OCI-LY7 (cell line): Measurements from ENCODE around the gene RPRML. TPM values are rescaled to one million over a fixed set of nuclear protein-coding genes. Genes with fewer than 3 reads are reported as not detected.

ENCODE experiments used
- BruUV-seq: library from RNA; stranded (reverse); fragments of 400-500 nt; replicated peaks from 2 replicates; lab custom pipeline; 2021; lab: Mats Ljungman, UMichigan
- CTCF ChIA-PET: fragments of 300-600 bp; sonication (Branson Sonifier 250); formaldehyde crosslinking; loops from one replicate; lab custom pipeline; 2022; ENCODE audit warnings: antibody characterized with exemption; ENCODE audit not compliant: unreplicated experiment; lab: Charles Lee
- POLR2A ChIA-PET: fragments of 300-600 bp; sonication (Branson Sonifier 250); formaldehyde crosslinking; loops from one replicate; lab custom pipeline; 2022; ENCODE audit warnings: antibody characterized with exemption; lab: Charles Lee
- DNase-seq: peaks from one replicate; pipeline ENCODE4 v3.0.0-alpha.2; 2015; ENCODE audit warnings: low spot score
- H2AFZ ChIP-seq: fragments of 200-600 bp; sonication (generic), shearing (Covaris generic); 2 replicates; pipeline ENCODE4 v1.6.1; 2014; ENCODE audit warnings: mild to moderate bottlenecking, antibody characterized with exemption, low read length, moderate library complexity
- H3K27ac ChIP-seq: fragments of 200-600 bp; sonication (generic); 2 replicates; pipeline ENCODE4 v1.5.1; 2014; ENCODE audit warnings: mixed run types, low read depth, mild to moderate bottlenecking, moderate library complexity, low read length, inconsistent platforms; ENCODE audit not compliant: poor library complexity, severe bottlenecking
- H3K36me3 ChIP-seq: fragments of 200-600 bp; sonication (generic); 2 replicates; pipeline ENCODE4 v1.6.1; 2014; ENCODE audit warnings: mild to moderate bottlenecking, antibody characterized with exemption, low read length, moderate library complexity, mixed read lengths; ENCODE audit not compliant: insufficient read depth
- H3K4me1 ChIP-seq: fragments of 200-600 bp; sonication (generic); 2 replicates; pipeline ENCODE4 v1.5.1; 2014; ENCODE audit warnings: mild to moderate bottlenecking, low read length; ENCODE audit not compliant: insufficient read depth, poor library complexity, severe bottlenecking
- H3K4me2 ChIP-seq: fragments of 200-600 bp; sonication (generic); 2 replicates; pipeline ENCODE4 v1.6.1; 2014; ENCODE audit warnings: mild to moderate bottlenecking, low read length
- H3K4me3 ChIP-seq: fragments of 200-600 bp; sonication (generic); 2 replicates; pipeline ENCODE4 v1.5.1; 2014; ENCODE audit warnings: mild to moderate bottlenecking, low read depth, low read length; ENCODE audit not compliant: poor library complexity, severe bottlenecking
- H3K79me2 ChIP-seq: fragments of 200-600 bp; sonication (generic); 2 replicates; pipeline ENCODE4 v1.6.1; 2016; ENCODE audit warnings: low read depth, mild to moderate bottlenecking, low read length, moderate library complexity, mixed read lengths; ENCODE audit not compliant: insufficient read depth
- H3K9me2 ChIP-seq: fragments of 200-600 bp; sonication (generic); 2 replicates; pipeline ENCODE4 v1.6.1; 2016; ENCODE audit warnings: mild to moderate bottlenecking, low read length, mixed read lengths; ENCODE audit not compliant: insufficient read depth
- H3K9me3 ChIP-seq: fragments of 200-600 bp; sonication (generic); 2 replicates; pipeline ENCODE4 v1.6.1; 2014; ENCODE audit warnings: mild to moderate bottlenecking, mixed run types, low read length, mixed read lengths
- H4K20me1 ChIP-seq: fragments of 200-600 bp; sonication (generic); 2 replicates; pipeline ENCODE4 v1.6.1; 2014; ENCODE audit warnings: mild to moderate bottlenecking, antibody characterized with exemption, low read length, moderate library complexity, mixed read lengths; ENCODE audit not compliant: insufficient read depth
- EZH2phosphoT487 ChIP-seq: fragments of 200-600 bp; sonication (generic); IDR thresholded peaks from 2 replicates; pipeline ENCODE4 v1.6.1; 2018; ENCODE audit warnings: low read depth, borderline replicate concordance, mild to moderate bottlenecking, mixed run types, antibody characterized with exemption, low read length, moderate library complexity, mixed read lengths
- intact Hi-C: fragments of 100-400 bp; cut with micrococcal nuclease; formaldehyde crosslinking; loops from one replicate; pipeline ENCODE4 v1.10.0; 2022; ENCODE audit not compliant: unreplicated experiment
- total RNA-seq, 2 experiments: library from RNA; depleted of rRNA in 1 of 2; stranded (reverse); fragments of >200 nt in 1 of 2; shearing (Covaris generic) in 1 of 2; gene quantifications; 2 replicates each; pipeline ENCODE4 v1.2.3, GENCODE V29; 2014 to 2022
- TF ChIP-seq, protein P1 (sequence below): fragments of 200-600 bp; sonication (generic); conservative IDR thresholded peaks from 2 replicates; pipeline ENCODE4 v1.5.1; 2014; ENCODE audit warnings: mild to moderate bottlenecking, antibody characterized with exemption, low read length, moderate library complexity, mixed read lengths

Gene RPRML
- total RNA-seq, 2 experiments from 2014 or later: 1.2 to 8.8 TPM

DNA sequence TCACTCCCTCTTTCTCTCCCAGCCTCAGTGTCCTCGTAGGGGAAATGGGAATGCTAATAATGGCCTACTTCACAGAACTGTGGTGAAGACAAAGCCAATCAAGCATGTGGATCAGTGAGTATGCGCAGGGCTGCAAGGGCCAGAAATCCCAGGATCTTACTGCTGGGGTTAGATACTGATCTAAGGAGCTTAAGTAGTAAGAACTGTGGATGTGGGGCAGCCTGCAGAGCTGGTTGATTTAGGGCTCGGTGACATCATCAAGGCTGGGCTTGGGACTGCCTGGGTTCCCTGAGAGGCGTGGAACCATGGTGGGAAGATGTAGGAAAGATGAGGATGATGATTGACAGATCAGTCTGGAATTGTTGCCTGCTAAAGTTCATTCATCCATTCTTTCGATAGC lies 30.5 kb downstream of the RPRML start:
- H3K36me3 ChIP-seq: no peaks in the 10 kb centered on the region
- no peak for DNase-seq
- TF ChIP-seq, protein P1, sequence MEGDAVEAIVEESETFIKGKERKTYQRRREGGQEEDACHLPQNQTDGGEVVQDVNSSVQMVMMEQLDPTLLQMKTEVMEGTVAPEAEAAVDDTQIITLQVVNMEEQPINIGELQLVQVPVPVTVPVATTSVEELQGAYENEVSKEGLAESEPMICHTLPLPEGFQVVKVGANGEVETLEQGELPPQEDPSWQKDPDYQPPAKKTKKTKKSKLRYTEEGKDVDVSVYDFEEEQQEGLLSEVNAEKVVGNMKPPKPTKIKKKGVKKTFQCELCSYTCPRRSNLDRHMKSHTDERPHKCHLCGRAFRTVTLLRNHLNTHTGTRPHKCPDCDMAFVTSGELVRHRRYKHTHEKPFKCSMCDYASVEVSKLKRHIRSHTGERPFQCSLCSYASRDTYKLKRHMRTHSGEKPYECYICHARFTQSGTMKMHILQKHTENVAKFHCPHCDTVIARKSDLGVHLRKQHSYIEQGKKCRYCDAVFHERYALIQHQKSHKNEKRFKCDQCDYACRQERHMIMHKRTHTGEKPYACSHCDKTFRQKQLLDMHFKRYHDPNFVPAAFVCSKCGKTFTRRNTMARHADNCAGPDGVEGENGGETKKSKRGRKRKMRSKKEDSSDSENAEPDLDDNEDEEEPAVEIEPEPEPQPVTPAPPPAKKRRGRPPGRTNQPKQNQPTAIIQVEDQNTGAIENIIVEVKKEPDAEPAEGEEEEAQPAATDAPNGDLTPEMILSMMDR: no peak
- TF ChIP-seq EZH2phosphoT487: no peak
- H3K9me3 ChIP-seq: no peaks in the 10 kb centered on the region
- ChIA-PET CTCF (no interaction called here), POLR2A (interaction anchor here (1.2 kb wide), 1 partner anchor 11 kb away, joined by 4 read pairs; no protein-coding TSS in a partner anchor)
- BruUV-seq: no TSS peak
- intact Hi-C loops: loop anchor here (10.0 kb wide), 1 partner anchor 276 kb away; no protein-coding TSS in a partner anchor
- no peak overlapping the region for H3K4me3 ChIP-seq
- no peaks in the 10 kb centered on the region for H3K9me2 ChIP-seq
- H3K79me2 ChIP-seq: no peaks in the 10 kb centered on the region
- H3K4me2 ChIP-seq: no peak overlapping the region
- H4K20me1 ChIP-seq: no peaks in the 10 kb centered on the region
- H2AFZ ChIP-seq: no peak overlapping the region
- no peak overlapping the region for H3K27ac ChIP-seq
- H3K4me1 ChIP-seq: no peaks in the 10 kb centered on the region

DNA sequence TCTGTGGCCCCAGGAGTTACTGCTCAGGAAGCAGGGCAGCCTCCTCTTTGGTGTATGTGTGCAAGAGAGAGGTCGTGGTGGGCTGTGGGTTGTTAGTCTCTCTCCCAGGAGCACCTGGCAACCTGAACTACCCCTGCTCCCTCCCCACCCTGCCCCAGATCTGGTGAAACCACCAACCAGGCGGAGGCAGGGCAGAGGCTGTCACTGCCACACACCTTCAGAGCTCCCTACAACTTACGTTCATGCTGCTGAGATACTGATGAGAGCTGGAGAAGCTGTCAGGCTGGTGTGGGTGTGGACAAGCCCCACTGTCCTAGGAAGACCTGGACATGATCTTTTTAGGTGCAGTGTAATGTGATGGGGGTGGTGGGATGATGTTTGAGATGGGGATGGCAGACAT lies 31.8 kb downstream of the RPRML start:
- Histone ChIP-seq H4K20me1 (no peaks in the 10 kb centered on the region), H2AFZ (no peak overlapping the region), H3K4me3 (no peak overlapping the region), H3K36me3 (no peaks in the 10 kb centered on the region; the same call in 1 of the 2 replicates), H3K9me2 (no peaks in the 10 kb centered on the region), H3K4me1 (no peaks in the 10 kb centered on the region), H3K79me2 (no peaks in the 10 kb centered on the region), H3K27ac (no peak overlapping the region), H3K4me2 (no peak overlapping the region), H3K9me3 (no peaks in the 10 kb centered on the region)
- ChIA-PET POLR2A (interaction anchor here (0.9 kb wide), 1 partner anchor 56 kb away, joined by 3 read pairs; no protein-coding TSS in a partner anchor), CTCF (no interaction called here)
- TF ChIP-seq EZH2phosphoT487: no peak
- TF ChIP-seq, protein P1: no peak
- no TSS peak for BruUV-seq
- intact Hi-C loops: loop anchor here (10.0 kb wide), 1 partner anchor 278 kb away; no protein-coding TSS in a partner anchor
- no peak for DNase-seq

DNA sequence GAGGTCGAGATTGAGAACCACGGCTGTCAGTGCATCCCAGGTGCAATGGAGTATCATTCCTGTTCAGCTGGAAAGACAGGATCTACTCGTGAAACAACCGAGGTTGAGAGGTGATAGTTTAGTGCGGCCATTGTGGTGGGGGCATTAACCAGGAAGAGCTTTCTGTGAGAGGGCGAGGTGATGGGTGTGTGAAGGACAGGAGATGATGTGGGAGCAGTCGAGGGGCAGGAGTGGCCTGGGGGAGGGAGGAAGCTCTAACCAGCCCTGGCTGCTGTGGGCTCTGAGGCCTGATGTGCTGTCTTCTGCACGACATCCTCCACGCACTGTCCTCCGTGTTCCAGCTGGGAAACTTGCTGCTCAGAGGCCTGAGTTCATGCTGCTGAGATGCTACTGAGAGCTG lies 34.1 kb downstream of the RPRML start:
- Histone ChIP-seq H3K4me2 (no peak overlapping the region), H2AFZ (no peak overlapping the region), H3K4me3 (no peak overlapping the region), H3K36me3 (peaks cover 21% of the 10 kb centered on the region), H3K9me2 (no peaks in the 10 kb centered on the region), H3K9me3 (no peaks in the 10 kb centered on the region), H4K20me1 (no peaks in the 10 kb centered on the region), H3K4me1 (peaks cover 10% of the 10 kb centered on the region), H3K79me2 (no peaks in the 10 kb centered on the region), H3K27ac (no peak overlapping the region)
- ChIA-PET POLR2A (no interaction called here), CTCF (no interaction called here)
- intact Hi-C loops: loop anchor here (5.0 to 10.0 kb wide), 2 partner anchors 280 to 372 kb away; no protein-coding TSS in a partner anchor
- TF ChIP-seq EZH2phosphoT487: no peak
- TF ChIP-seq, protein P1: no peak
- BruUV-seq: no TSS peak
- DNase-seq: no peak
